ENCODE results near the gene HDAC8.
"Not testable (repeated sequence)": the region's sequence is repeated elsewhere in the genome, so short reads cannot be mapped to it uniquely, and the experiment has no call there.

The HDAC8 gene

DNA sequence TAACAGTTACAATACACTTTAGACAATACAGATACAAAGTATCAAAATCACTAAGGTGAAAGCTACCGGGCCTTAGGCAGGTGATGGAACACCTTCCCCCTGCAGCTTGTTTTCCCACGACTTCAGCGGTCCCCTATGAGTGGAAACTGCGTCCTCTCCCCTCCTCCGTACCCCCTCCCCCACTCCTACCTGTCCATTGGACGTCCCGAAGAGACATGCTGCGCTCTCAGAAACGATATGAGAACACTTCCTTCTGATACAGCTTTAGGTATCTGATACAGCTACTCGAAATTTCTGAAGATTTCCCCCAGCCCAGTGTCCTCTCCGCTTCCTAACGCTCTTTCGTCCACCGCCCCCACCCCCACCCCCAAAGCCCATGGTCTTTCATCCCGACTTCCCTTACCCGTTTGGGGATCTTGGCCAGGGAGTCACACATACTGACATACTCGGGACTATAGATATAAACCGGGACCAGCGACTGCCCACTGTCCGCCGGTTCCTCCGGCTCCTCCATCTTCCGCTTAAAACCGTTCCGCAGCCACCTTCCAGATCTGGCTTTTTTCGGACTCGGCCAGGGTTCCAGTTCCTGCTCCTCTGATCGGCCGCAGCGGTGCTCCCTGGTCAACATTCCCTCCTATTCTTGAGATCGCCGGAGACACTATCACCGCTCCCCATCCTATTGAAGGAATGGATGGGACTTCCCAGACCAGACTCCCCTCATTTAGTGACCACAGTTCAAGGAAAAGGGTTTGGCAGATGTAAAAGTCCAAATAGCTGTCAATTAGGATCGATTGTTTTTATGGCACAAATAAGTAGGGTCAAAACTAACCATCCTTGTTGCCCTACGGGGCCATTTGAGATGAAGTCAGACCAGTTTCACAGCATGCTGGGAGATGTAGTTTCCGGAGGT is at the start of gene HDAC8:
Gene HDAC8 (minus strand): TSS at position 596 of the 910 bp plus-strand sequence. CDS start 82 bp downstream, at position 514.
- DNase-seq (ENCODE audit: low read depth), result no peak

DNA sequence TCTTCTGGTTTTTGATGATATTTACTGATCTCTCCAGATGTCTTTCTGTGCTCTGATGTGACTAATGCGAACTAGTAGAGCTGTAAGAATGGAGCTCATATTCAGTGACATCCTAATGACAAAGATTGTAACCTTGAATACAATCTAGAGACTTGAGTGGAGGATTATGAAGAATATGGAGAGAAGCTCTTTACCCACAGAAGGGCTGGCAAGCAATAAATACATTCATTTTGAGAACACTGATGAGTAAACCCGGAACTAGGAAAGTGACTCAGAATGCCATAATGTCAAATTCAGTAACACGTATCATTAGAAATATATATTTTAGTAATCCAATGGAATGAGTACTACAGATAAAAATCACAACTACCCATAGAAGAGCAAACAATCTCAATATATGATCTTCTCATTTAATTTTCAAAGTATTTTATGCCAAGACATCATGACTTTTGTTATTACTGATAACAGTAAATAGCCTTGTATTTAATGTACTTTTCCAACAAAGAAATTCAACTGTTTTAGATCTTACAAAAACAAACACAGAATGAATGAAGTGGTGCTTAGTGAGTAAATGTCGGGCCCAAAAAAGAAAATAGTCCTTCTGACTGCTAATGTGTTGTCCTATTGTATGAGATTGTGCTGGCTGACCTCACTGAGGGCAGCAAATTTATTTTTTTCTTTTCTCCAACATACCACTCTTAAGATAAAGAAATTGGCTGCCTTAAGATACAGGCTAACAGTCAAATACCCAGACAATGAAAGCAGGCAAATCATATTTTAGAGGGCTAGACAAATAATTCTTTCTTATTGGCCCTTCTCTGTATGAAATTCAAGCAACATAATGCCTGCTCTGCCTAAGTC is 49.2 kb upstream of the HDAC8 start:
- DNase-seq (ENCODE audit: low read depth), result no peak

DNA sequence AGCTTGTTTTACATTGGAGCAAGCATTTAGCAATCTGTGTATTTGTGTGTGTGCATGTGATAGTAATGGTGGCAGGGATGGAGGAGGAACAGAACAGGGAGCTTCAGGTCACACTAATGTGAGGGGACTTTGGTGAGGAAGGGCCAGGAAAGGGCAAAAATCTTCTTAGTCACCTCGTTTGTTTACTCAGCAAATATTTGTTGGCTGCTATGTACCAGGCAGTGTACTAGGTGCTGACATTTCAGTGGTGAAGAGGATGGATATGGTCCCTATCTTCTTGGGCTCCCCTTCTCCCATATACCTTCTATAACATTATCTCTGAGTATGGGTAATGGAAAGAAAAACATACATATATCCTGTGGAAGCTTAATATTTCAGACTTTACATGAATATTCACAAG is 48.5 kb upstream of the HDAC8 start:
- no peak for DNase-seq (ENCODE audit: low read depth)

- DNase-seq (ENCODE audit: low read depth), result peak; percentile 65
Observed at GRCh38 chrX:72620550-72621145, 48.0 kb upstream of the HDAC8 start.

- DNase-seq (ENCODE audit: low read depth), result no peak
Observed at GRCh38 chrX:72609313-72609712, 36.7 kb upstream of the HDAC8 start.

- no peak for DNase-seq (ENCODE audit: low read depth)
Observed at GRCh38 chrX:72604705-72605104, 32.1 kb upstream of the HDAC8 start.

DNA sequence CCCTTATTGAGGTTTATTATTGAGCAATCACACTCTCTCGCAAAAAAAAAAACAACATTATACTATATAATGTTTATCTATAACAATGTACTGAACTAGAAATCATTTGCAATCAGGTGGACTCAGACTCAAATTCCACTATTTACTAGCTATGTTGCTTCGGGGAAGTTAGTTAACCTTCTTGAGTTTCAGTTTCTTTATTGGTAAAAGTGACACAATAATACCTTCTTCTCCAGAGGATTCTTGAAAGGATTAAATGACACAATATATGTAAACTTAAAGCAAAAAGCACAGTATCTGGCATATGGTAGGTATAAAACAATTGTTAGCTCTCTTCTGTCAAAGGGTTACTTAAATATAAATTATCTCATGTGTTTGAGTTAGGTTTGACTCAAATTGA is 31.5 kb upstream of the HDAC8 start:
- no peak for DNase-seq (ENCODE audit: low read depth)

DNA sequence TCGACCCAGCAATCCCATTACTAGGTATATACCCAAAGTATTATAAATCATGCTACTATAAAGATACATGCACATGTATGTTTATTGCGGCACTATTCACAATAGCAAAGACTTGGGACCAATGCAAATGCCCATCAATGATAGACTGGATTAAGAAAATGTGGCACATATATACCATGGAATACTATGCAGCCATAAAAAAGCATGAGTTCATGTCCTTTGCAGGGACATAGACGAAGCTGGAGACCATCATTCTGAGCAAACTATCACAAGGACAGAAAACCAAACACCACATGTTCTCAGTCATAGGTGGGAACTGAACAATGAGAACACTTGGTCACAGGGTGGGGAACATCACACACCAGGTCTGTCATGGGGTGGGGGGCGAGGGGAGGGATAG is 18.4 kb upstream of the HDAC8 start:
- DNase-seq (ENCODE audit: low read depth), result not testable (repeated sequence)

DNA sequence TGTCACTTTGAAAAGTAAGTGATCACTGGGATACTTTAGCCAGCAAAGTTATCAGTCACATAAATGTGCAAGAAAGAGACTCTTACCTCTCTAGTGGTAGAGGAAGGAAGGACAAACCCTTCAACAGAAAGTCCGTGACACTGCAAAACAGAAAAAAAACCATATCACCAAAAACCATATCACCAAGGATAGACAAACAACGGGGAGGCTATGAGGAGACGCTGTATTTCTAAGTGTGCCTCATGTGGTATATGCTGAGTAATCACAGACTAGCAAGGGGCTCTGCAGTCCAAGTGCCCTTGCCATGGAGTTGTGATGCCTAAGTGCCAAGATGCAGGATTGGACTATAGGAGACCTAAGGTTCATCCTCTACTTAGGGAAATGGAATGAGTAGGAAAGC is 11.5 kb upstream of the HDAC8 start:
- no peak for DNase-seq (ENCODE audit: low read depth)

GRCh38 chrX:72576141-72576894 is 3.7 kb upstream of the HDAC8 start:
- DNase-seq (ENCODE audit: low read depth), result no peak

- DNase-seq (ENCODE audit: low read depth), result no peak
Observed at GRCh38 chrX:72573158-72573511, 492 bp upstream of the HDAC8 start.

DNA sequence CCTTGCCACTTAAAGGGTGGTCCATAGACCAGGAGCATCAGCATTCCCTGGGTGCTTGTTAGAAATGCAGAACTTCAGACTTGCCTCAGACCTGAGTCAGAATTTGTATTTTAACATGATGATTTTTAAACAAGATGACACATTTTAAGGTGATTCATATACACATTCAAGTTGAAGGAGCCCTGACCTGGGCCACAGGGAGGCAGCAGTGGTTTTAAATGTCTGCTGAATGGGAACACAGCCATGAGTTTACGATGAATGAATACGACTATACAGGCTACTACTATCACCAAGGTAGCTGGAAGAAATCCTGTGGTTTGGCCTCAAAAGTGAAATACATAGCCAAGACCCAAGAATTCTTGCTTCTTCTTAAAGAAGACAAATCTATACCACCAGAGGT is 2.9 kb downstream of the HDAC8 start:
- no peak for DNase-seq (ENCODE audit: low read depth)

DNA sequence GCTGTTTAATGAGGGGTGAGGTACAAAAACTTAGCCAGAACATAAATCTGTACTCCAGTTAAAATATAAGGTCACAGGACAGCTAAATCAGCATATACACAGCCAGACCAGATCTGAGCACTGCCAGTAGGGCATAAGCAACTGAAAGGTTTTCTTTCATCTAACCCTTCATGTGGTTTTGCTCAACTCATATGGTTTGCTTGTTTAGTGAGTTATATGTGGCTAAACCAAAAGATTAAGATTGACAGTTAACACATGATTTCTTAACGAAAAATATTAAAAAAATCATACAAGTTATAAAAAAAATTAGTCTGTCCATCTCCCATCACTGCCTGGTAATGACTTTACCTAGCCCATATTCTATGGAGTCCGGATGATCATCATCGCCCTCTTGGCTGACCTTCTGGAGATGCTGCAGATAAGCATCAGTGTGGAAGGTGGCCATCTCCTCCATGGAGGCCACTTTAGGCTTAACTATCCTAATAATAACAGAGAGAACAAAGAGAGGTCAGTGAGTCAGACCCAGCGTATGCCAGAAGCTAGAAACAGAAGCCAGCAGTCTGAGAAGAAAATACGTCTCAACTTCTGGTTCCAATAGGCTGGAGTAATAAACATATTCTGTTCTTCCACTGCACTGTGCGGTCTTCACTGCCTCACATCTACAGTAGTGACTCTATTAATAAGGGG is 4.1 kb downstream of the HDAC8 start:
- no peak for DNase-seq (ENCODE audit: low read depth)

DNA sequence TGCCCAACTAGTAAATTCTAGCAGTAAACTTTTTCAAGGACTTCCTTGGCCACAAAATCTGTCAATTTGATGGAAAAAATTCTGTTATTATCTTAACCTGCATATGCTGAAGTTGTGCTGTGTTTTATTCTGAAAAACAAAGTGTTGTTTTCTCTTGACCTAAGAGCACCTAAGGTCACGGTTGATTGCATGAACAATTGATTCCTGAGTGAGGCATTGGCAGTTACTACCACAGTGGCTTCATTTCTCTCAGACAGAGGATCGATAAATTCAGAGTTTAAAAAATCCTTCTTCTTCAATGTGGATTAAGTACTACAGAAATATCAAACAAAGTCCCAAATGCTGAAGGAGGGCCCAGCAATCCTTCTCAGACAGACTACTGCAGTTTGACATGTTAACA is 6.2 kb downstream of the HDAC8 start:
- no peak for DNase-seq (ENCODE audit: low read depth)

DNA sequence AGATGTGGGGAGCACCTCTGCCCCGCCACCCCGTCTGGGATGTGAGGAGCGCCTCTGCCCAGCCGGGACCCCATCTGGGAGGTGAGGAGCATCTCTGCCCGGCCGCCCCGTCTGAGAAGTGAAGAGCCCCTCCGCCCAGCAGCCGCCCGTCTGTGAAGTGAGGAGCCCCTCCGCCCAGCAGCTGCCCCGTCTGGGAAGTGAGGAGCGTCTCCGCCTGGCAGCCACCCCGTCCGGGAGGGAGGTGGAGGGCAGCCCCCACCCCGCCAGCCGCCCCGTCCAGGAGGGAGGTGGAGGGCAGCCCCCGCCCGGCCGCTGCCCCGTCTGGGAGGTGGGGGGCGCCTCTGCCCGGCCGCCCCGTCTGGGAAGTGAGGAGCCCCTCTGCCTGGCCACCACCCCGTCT is 13.0 kb downstream of the HDAC8 start:
- DNase-seq (ENCODE audit: low read depth), result not testable (repeated sequence)

DNA sequence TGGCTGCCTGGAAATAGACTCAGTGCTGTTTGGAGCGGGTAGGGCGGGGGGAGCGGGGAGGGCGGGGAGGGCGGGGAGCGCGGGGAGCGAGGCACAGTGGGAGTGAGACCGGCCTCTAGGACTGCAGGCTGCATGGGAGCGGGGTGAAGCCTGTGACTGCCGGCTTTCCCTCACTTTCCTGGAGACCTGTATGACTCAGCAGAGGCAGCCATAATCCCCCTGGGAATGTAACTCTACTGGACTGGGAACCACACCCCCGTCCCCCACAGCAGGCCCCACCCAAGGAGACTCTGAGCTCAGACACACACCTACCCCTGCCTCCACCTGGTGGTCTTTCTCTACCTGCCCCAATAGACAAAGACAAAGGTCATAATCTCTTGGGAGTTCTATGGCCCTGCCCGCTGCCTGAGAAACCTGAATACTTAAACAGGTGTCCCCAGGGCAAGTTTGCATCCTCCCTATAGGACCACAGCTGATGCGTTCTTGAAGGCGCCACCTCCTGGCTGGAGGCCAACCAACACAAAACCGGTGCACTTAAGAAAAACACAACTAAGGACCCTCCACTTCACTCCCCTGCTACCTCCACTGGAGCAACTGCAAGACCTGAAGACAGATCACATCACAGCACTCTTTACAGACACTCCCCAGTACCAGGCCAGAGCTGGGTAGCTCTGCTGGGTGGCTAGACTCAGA is 18.0 kb downstream of the HDAC8 start:
- DNase-seq (ENCODE audit: low read depth), result no peak

DNA sequence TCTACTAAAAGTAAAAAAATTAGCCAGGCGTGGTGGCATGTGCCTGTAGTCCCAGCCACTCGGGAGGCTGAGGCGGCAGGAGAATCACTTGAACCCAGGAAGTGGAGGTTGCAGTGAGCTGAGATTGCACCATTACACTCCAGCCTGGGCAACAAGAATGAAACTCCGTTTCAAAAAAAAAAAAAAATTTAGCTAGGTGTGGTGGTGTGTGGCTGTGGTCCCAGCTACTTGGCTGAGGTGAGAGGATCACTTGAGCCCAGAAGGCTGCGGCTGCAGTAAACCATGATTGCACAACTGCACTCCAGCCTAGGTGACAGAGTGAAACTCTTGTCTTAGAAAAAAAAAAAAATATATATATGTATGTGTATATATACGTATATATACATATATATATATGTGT is 20.2 kb downstream of the HDAC8 start:
- not testable (repeated sequence) for DNase-seq (ENCODE audit: low read depth)

DNA sequence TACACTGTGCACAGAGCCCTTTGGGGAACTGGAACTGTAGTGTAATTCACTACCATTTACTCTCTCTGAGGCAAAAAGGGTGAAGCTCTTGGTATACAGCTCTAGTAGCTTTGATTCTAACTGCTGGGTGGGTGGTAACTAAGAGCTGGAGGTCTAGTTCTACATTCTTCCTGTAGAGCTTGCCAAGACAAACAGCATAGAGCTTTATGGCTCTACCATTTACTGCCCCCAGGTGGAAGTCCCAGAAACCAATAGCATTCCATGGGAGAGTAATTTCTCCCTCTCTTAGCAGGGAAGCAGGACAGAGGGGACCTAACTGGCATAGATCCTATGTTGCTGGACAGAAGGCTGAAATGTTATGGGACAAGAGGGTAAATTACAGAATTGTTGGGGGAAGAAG is 26.7 kb downstream of the HDAC8 start:
- DNase-seq (ENCODE audit: low read depth), result no peak

GRCh38 chrX:72540318-72540717 is 32.3 kb downstream of the HDAC8 start:
- DNase-seq (ENCODE audit: low read depth), result no peak

- no peak for DNase-seq (ENCODE audit: low read depth)
Observed at GRCh38 chrX:72539822-72540221, 32.8 kb downstream of the HDAC8 start.

- no peak for DNase-seq (ENCODE audit: low read depth)
Observed at GRCh38 chrX:72536542-72536941, 36.1 kb downstream of the HDAC8 start.
